H1 (cell line): ENCODE data around the gene GPRIN1. TPM values are rescaled to one million over a fixed set of nuclear protein-coding genes. Genes with fewer than 3 reads are reported as not detected.

ENCODE experiments used
- CTCF ChIP-seq, 3 experiments: IDR thresholded peaks; 1 replicate in 2 of 3; 2 replicates in 1 of 3; pipeline versions ENCODE4 v1.5.1 to v1.6.1; 2011; ENCODE audit warnings: low read length in 3 of 3, mild to moderate bottlenecking in 3 of 3, inconsistent platforms in 2 of 3, low read depth in 1 of 3, moderate library complexity in 1 of 3; ENCODE audit not compliant: insufficient read depth in 1 of 3; ENCODE audit errors: control extremely low read depth in 1 of 3
- JUN ChIP-seq: IDR thresholded peaks from 2 replicates; pipeline ENCODE4 v1.6.1; 2011; ENCODE audit warnings: low read depth, mild to moderate bottlenecking, improper control_type of control experiment, low read length
- KDM4A ChIP-seq: IDR thresholded peaks from one replicate; pipeline ENCODE4 v1.7.1; 2012; ENCODE audit warnings: low read depth, mild to moderate bottlenecking, moderate library complexity, low read length, inconsistent platforms; ENCODE audit not compliant: severe bottlenecking
- POLR2AphosphoS5 ChIP-seq: IDR thresholded peaks from 2 replicates; pipeline ENCODE4 v1.6.1; 2011; ENCODE audit warnings: low read depth, low read length
- polyA plus RNA-seq, 7 experiments: library from polyadenylated mRNA; depleted of rRNA in 3 of 7; stranded (reverse) in 5 of 7; unstranded in 2 of 7; fragments of >200 nt in 5 of 7; fragments of 200-250 nt in 2 of 7; gene quantifications; 1 replicate in 5 of 7; 2 replicates in 1 of 7; 4 replicates in 1 of 7; pipeline versions ENCODE4 v1.2.1 to v1.2.3, GENCODE V29; 2011 to 2013; ENCODE audit warnings: missing spikeins in 2 of 7, mixed read lengths in 2 of 7
- total RNA-seq: library from RNA; stranded (reverse); fragmentation: NEBNext Ultra II Directional; extraction: Animal tissue kit (Norgen Biotek cat#: 25700); gene quantifications from 2 replicates; pipeline ENCODE4 v1.2.1, GENCODE V29; 2021

Gene GPRIN1
- total and polyA plus RNA-seq, 2 of the 8 experiments (the other 6 are each of a cell fraction or from before 2014, with no cell fraction given): 3.3 to 12.0 TPM

- TF ChIP-seq KDM4A: no peak
- TF ChIP-seq JUN: no peak
- TF ChIP-seq CTCF (IDR thresholded peaks at IDR 0.05; ENCODE audit: control extremely low read depth in 1 of 3, insufficient read depth in 1 of 3, low read depth in 1 of 3, low read length in 3 of 3): no peak
- no peak for TF ChIP-seq POLR2AphosphoS5
These were observed 30.6 kb downstream of the GPRIN1 start (continued) for GRCh38 chr5:176579323-176579722.
